NCI-H1417 treated with DMSO at 0.1 percent for 48 hours (cell line): ENCODE data around the gene ANKS1A.
A peak's percentile ranks its signal among the peaks of the same experiment; 100 is the strongest.
"Not testable (repeated sequence)": the region's sequence is repeated elsewhere in the genome, so short reads cannot be mapped to it uniquely, and the experiment has no call there.

ENCODE experiments used
- DNase-seq: peaks from one replicate; lab custom pipeline; 2025; lab: John Stamatoyannopoulos, UW

The ANKS1A gene

GRCh38 chr6:34922177-34922663 lies 33.2 kb downstream of the ANKS1A start:
- no peak for DNase-seq

DNA sequence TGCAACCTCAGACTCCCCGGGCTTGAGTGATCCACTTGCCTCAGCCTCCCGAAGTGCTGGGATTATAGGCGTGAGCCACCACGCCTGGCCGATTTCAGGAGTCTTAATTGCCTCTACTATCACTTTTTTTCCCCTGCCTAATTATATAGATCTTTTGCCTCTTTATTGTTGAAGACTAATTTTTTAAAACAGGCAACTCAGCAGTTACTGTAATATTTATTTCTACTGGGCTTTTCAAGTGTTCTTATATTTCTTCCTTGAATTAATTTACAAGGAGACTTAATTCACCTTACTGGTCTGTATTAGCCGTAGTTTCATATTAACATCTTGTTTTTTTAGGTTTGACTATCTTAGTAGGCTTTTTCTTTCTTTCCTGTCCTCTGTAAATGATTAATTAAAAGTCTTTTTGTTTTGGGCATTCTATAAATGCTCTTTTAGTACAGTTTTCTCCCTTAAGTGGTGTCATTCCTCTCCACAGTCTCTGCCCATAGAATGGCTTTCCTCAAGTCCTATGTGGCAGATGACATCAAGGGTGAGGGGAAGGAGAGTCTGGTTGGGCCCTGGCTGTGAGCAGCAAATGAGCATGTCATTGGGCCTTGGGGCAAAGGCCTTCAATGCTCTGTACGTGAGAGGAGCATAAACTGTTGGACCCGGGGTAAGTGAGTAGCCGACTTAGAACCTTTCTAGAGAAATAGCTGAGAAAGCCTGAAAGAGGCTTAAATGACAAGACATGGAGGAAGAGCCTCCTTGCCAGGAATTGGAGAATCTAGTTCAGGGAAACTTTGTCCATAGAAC lies 36.0 kb downstream of the ANKS1A start:
- no peak for DNase-seq

GRCh38 chr6:34926655-34927054 lies 37.6 kb downstream of the ANKS1A start:
- no peak for DNase-seq

GRCh38 chr6:34928220-34928619 lies 39.2 kb downstream of the ANKS1A start:
- DNase-seq = no peak

DNA sequence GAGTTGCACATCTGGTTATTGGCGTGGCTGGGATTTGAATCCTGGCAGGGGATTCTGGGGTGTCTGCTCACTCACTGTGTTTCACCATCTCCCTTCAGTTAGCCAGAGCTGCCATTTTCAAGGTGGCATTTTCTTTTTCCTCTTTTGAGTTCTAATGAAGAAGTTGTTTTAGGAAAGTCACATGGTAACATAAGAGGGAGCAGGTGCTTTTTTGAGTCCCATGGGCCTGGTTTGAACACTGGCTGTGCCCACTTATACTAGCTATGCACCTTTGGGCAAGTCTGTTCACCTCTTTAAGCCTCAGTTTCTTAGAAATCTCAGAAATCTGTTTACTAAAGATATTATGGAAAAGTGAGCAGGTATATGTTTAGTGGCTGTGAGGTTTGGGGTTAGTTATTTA lies 39.6 kb downstream of the ANKS1A start:
- DNase-seq = no peak

DNA sequence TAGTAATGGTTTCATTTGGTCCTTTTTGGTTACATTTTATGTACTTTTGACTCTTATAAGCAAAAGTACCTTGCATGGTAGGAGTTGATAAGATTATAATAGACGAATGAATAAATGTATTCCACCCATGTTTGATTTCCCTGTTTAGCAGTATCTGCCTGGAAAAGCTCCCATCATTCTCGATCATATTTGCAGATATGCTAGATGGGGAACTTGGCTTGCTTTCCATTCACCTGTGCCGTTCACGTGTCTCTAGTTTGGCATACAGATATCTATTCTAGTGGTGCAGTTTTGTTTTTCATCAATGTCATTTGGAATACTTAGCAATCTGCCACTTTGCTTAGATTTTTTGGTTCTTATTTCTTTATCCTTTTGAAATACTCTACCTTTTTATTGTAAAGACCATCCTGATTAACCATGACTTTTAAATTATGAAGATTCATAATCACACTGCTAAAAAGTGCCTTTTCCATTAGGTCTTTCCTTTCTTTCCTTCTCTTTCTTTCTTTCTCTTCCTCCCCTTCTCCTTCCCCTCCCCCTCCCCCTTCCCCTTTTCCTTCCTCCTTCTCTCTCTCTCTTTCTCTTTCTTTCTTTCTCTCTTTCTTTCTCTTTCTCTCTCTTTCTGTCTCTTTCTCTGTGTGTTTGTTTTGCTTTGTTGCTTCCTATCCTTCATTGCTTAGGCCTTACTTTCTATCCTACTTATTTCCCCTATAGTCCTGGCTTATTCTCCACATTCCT lies 40.4 kb downstream of the ANKS1A start:
- DNase-seq = no peak

DNA sequence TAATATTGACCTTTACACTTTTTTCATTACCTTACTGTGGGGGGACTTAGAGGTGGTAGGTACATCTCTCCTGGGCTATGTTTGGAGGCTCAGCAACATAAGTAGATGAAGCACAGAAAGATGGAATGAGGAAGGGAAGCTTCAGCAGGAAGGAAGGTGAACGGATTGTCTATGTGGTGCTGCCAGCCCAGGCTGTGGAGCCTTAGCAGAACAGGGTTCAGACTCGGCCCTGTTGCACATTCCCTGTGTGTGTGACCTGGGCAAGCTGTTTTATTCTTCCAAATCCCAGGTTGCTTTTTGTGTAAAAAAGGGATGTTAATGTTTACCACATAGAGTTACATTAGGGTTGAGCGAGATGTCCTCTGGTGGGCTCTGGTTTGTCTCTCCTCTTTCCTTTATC lies 41.2 kb downstream of the ANKS1A start:
- DNase-seq = no peak

DNA sequence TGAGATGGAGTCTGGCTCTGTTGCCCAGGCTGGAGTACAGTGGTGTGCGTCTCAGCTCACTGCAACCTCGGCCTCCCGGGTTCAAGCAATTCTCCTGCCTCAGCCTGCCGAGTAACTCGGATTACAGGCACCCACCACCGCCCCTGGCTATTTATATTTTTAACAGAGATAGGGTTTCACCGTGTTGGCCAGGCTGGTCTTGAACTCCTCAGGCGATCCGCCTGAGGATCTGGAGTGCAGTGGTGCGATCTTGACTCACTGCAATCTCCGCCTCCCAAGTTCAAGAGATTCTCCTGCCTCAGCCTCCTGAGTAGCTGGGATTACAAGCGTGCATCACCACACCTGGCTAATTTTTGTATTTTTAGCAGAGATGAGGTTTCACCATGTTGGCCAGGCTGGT lies 43.1 kb downstream of the ANKS1A start:
- not testable (repeated sequence) for DNase-seq

DNA sequence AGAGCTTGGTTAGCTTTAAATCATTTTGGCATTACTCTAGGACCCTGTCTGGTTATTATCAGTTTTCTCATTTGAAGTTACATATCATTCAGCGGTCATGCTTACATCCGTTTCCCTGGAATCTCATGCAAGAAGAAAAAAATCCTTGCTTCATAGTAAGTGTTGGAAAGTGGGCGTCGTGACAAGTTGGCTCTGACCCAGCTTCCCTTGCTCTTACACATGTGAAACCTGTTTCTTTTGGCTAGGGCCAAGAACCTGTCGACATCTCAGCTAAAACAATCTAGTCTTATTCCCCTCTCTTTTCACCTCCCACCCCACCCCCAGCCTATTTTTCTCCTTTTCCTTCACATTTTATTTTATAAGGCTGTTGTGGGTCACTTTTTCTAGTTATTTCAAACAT lies 45.5 kb downstream of the ANKS1A start:
- DNase-seq = no peak

GRCh38 chr6:34938268-34938667 lies 49.2 kb downstream of the ANKS1A start:
- no peak for DNase-seq

GRCh38 chr6:34940030-34940434 lies 51.0 kb downstream of the ANKS1A start:
- no peak for DNase-seq

DNA sequence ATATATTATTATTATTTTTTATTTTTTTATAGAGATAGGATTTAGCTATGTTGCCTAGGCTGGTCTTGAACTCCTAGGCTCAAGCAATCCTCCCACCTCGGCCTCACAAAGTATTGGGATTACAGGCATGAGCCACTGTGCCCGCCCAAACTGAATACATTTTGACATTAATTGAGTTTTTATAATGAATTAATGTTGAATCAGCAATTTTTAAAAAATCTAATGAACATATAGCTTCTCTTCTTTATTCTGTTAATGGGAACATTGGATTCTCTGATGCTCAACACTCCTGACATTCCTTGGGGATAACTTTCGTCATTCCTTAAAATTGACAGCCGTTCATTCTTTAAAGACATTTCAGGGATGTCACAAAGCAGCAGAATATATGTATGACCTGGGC lies 52.4 kb downstream of the ANKS1A start:
- DNase-seq = no peak

DNA sequence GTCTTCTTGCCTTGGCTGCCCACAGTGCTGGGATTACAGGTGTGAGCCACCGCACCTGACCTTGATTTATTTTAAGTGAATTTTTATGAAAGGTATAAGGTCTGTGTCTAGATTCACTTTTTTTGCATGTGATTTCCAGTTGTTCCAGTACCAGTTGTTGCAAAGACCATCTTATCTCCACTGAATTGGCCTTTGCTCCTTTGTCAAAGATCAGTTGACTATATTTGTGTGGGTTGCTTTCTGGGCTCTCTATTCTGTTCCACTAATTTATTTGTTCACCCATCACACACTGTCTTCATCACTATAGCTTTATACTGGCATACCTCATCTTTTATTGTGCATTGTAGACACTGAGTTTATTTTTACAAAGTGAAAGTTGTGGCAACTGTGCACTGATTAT lies 56.3 kb downstream of the ANKS1A start:
- DNase-seq = no peak

GRCh38 chr6:34947561-34947960 lies 58.5 kb downstream of the ANKS1A start:
- no peak for DNase-seq

DNA sequence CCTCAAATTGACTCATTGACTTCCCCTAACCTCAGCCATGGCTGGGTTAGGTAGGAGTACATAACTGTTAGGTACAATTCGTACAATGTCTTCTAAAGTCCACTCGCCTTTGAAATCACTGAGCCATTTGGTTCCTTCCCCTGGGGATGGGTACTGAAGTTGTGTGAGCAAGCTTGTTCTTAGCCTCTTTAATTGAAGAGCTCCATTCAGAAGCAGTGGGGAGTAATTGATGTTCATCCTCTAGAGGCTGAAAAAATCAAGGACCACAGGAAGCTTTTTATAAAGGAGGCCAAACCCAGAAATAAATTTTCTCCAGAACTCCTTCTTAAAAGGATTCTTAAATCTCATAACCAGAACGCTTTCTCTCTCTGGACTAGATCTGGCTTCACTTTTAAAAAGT lies 60.6 kb downstream of the ANKS1A start:
- no peak for DNase-seq

DNA sequence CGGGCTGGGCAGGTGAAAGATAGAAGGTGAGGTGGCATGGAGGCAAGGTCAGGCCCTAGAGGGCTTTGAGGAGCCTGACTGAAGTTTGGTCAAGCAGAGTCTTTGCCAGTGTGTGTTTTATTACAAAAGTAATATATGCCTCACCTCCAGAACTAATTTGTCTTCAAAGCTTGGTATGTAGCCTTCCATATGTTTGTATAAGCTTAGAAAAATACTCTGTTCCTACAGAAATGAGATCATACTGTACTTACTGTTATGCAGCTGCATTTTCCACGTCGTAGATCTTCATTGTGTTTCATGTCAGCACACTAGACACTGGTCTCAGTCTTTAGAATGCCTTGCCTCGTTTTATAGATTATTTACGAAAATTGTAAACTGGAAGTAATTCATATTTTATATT lies 61.8 kb downstream of the ANKS1A start:
- DNase-seq = no peak

DNA sequence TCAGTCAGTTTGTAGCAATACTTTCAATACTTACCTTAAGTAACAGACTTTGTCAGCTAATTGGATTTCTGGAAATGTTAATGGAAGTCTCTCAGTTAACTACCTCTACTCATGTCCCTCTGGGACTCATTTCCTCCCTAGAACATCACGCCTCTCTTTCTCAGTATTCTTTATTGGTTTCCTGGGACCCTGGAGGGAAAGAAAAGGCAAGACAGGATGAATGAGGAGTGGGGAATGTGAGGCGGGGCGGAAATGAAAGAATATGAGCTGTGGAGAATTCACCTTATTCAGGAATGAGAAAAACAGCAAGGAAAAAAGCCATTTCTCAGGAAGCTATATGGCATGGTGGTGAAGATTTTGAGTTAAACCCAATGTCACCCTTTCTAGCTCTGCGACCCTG lies 62.7 kb downstream of the ANKS1A start:
- no peak for DNase-seq

- peak; percentile 27 for DNase-seq
Measured at GRCh38 chr6:34953061-34954025, 64.3 kb downstream of the ANKS1A start.

DNA sequence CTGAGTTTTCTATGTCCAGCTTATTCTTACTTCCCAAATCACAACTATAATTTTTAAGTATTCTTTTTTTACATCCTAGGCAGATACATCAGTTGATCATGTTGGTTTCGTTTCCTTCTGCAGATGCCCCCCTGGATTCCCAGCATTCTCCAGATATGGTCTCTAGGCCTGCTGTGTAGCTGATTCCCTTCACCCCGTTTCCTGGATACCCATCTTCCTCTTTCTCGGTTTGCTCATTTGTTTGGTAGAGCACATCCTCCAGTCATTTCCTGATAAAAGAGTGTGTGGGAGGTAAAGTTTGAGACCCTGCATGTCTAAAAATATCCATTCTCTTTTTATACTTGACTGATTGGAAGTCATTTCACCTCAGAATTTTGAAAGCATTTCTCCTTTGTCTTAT lies 66.4 kb downstream of the ANKS1A start:
- no peak for DNase-seq

GRCh38 chr6:34957231-34957783 lies 68.3 kb downstream of the ANKS1A start:
- DNase-seq = no peak

DNA sequence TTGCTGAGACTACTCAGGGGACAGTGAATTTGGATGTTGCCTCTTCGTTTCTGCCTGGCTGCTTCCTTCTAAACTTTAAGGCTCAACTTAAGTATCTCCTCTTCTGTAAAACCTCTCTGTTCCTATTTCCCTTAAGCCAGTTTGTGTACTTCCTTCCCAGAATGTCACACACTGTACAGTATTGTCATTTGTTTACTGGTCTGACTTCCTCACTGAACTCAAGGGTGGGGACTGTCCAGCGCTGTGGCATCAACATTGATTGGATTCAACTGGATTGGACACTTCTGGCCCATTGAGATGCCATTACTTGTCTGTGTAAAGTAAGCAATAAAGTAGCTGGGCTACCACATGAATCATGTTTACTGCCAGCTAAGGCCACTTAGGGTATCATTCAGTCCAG lies 69.7 kb downstream of the ANKS1A start:
- DNase-seq = no peak

DNA sequence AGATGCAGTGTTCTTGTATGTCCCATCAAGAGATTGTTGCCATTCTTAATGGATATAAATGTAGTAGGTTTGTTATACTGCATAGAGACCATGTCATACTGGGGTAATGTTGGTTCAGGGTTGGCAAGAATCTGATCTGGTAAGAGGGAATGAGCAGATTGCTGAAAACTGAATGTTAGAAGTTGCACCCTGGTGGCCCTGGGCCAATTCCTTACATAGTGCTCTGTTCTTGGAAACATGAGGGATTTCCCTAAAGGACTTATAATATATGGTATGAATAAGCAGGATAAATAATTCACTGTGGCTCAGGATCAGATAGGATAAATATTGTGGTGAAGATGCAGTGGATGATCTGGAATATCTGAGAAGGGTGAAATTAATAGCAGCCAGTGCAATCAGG lies 70.2 kb downstream of the ANKS1A start:
- no peak for DNase-seq
